ENCODE data around the gene SNTB2. TPM values are rescaled to one million over a fixed set of nuclear protein-coding genes. Genes with fewer than 3 reads are reported as not detected.

The SNTB2 gene
- total and polyA plus RNA-seq, 2 of the 13 experiments (the other 11 are each of a cell fraction or from before 2014, with no cell fraction given): 11.5 to 19.2 TPM

GRCh38 chr16:69339289-69340094 is 152.5 kb downstream of the SNTB2 start, which contains the start of the genes COG8 and NIP7 (continued):
- TF ChIP-seq BCL3 (CRISPR knock-in tag; IDR thresholded peaks at IDR 0.05) (peak; percentile 86), ZNF567 (CRISPR knock-in tag; IDR thresholded peaks at IDR 0.05; ENCODE audit: borderline replicate concordance) (peak; percentile 25; the same call in 1 of the 2 replicates), ZNF777 (CRISPR knock-in tag; IDR thresholded peaks at IDR 0.05) (peak; percentile 61), ZNF839 (CRISPR knock-in tag; IDR thresholded peaks at IDR 0.05; ENCODE audit: borderline replicate concordance) (no peak), TERF1 (CRISPR knock-in tag; IDR thresholded peaks at IDR 0.05) (no peak), ZNF850 (CRISPR knock-in tag; conservative IDR thresholded peaks at IDR 0.05) (0 out of 2 replicates have a peak, but pooled peaks have one; percentile 60), IKZF5 (CRISPR knock-in tag; IDR thresholded peaks at IDR 0.05) (peak; percentile 100), ZBTB49 (CRISPR knock-in tag; IDR thresholded peaks at IDR 0.05; ENCODE audit: borderline replicate concordance) (no peak), NFATC3 (CRISPR knock-in tag; IDR thresholded peaks at IDR 0.05) (peak; percentile 19; the same call in 1 of the 2 replicates), ZNF546 (CRISPR knock-in tag; conservative IDR thresholded peaks at IDR 0.05) (peak; percentile 60), ZNF274 (CRISPR knock-in tag; IDR thresholded peaks at IDR 0.05) (peak; percentile 81), SP5 (CRISPR knock-in tag; IDR thresholded peaks at IDR 0.05; ENCODE audit: borderline replicate concordance, low read depth) (peak; percentile 29; the same call in 1 of the 2 replicates), TEF (CRISPR knock-in tag; IDR thresholded peaks at IDR 0.05) (peak; percentile 84), FOXK1 (CRISPR knock-in tag; IDR thresholded peaks at IDR 0.05; ENCODE audit: borderline replicate concordance, low read depth) (peak; percentile 96), ZFP36 (IDR thresholded peaks at IDR 0.05; ENCODE audit: borderline replicate concordance, low read depth, low read length, partially characterized antibody) (no peak), CEBPZ (IDR thresholded peaks at IDR 0.05; ENCODE audit: low read length) (no peak), NCOR1 (IDR thresholded peaks at IDR 0.05; ENCODE audit: borderline replicate concordance, low read length) (no peak)
